GM12878 (cell line): ENCODE data around the gene RALBP1. TPM values are rescaled to one million over a fixed set of nuclear protein-coding genes. Genes with fewer than 3 reads are reported as not detected.

ENCODE experiments used
- ATAC-seq: fragments of 200-7000 bp; cut with Tn5 transposase; 3 replicates; pipeline ENCODE4 v1.9.1; 2020; ENCODE audit warnings: mild to moderate bottlenecking, moderate library complexity
- BruUV-seq: library from RNA; stranded (reverse); fragments of 400-500 nt; replicated peaks from 2 replicates; lab custom pipeline; 2021; lab: Mats Ljungman, UMichigan
- CTCF ChIA-PET: fragments of 300-600 bp; sonication (Branson Sonifier 250); formaldehyde crosslinking; extraction: SDS; loops from one replicate; lab custom pipeline; 2021; ENCODE audit warnings: inconsistent platforms; lab: Yijun Ruan, JAX
- POLR2A ChIA-PET: fragments of 350-600 bp; formaldehyde crosslinking; extraction: SDS; loops from one replicate; lab custom pipeline; 2021; ENCODE audit warnings: inconsistent platforms; lab: Charles Lee
- RAD21 ChIA-PET: fragments of 300-600 bp; sonication (Branson Sonifier 250); formaldehyde crosslinking; loops from one replicate; lab custom pipeline; 2023; ENCODE audit warnings: antibody characterized with exemption; ENCODE audit not compliant: unreplicated experiment; lab: Charles Lee
- SMC1A ChIA-PET: fragments of 300-600 bp; sonication (Branson Sonifier 250); formaldehyde crosslinking; loops from one replicate; lab custom pipeline; 2023; ENCODE audit not compliant: unreplicated experiment, uncharacterized antibody; lab: Charles Lee
- DNase-seq: peaks from one replicate; pipeline ENCODE4 v3.0.0-alpha.2; 2011; ENCODE audit warnings: low read depth, low spot score
- FAIRE-seq: peaks from 3 replicates; lab custom pipeline; 2011; peaks lifted over from hg19 to GRCh38; lab: Jason Lieb, UNC
- H2AFZ ChIP-seq: 2 replicates; pipeline ENCODE4 v1.6.0; 2011; ENCODE audit warnings: low read depth, low read length, control low read depth; ENCODE audit not compliant: control insufficient read depth
- H3K27ac ChIP-seq: 2 replicates; pipeline ENCODE4 v1.5.1; 2011; ENCODE audit warnings: control low read depth; ENCODE audit not compliant: control insufficient read depth, insufficient read depth
- H3K27me3 ChIP-seq, 2 experiments: replicated peaks in 1 of 2; 2 replicates each; pipeline versions ENCODE4 v1.6.0 to v1.6.1; 2011; ENCODE audit warnings: low read length in 1 of 2; ENCODE audit not compliant: control insufficient read depth in 2 of 2, insufficient read depth in 2 of 2
- H3K36me3 ChIP-seq, 2 experiments: 2 replicates each; pipeline ENCODE4 v1.5.1; 2011; ENCODE audit warnings: low read length in 1 of 2; ENCODE audit not compliant: control insufficient read depth in 2 of 2, insufficient read depth in 2 of 2
- H3K4me1 ChIP-seq: 2 replicates; pipeline ENCODE4 v1.6.1; 2011; ENCODE audit warnings: mild to moderate bottlenecking, low read length, moderate library complexity, mixed read lengths; ENCODE audit not compliant: control insufficient read depth, insufficient read depth
- H3K4me2 ChIP-seq: 2 replicates; pipeline ENCODE4 v1.6.0; 2011; ENCODE audit warnings: control low read depth; ENCODE audit not compliant: control insufficient read depth, insufficient read depth
- H3K4me3 ChIP-seq: fragments of 200-600 bp; sonication (generic); 2 replicates; pipeline ENCODE4 v1.5.1; 2016
- H3K79me2 ChIP-seq: 2 replicates; pipeline ENCODE4 v1.6.0; 2011; ENCODE audit warnings: low read length; ENCODE audit not compliant: control insufficient read depth, insufficient read depth
- H3K9ac ChIP-seq: 2 replicates; pipeline ENCODE4 v1.8.0; 2011; ENCODE audit warnings: low read length, control low read depth, mixed read lengths; ENCODE audit not compliant: control insufficient read depth, insufficient read depth
- H3K9me3 ChIP-seq: replicated peaks from 3 replicates; pipeline ENCODE4 v1.5.1; 2011; ENCODE audit warnings: mild to moderate bottlenecking, low read length; ENCODE audit not compliant: control insufficient read depth, insufficient read depth
- H4K20me1 ChIP-seq: 2 replicates; pipeline ENCODE4 v1.6.0; 2011; ENCODE audit not compliant: control insufficient read depth, insufficient read depth
- BACH1 ChIP-seq: fragments of 450-650 bp; IDR thresholded peaks from 2 replicates; pipeline ENCODE4 v1.6.1; 2017; ENCODE audit warnings: mild to moderate bottlenecking, borderline replicate concordance
- CBX3 ChIP-seq: fragments of 200-600 bp; sonication (generic); IDR thresholded peaks from 2 replicates; pipeline ENCODE4 v1.6.1; 2016; ENCODE audit warnings: low read depth, borderline replicate concordance
- ESRRA ChIP-seq: IDR thresholded peaks from 2 replicates; pipeline ENCODE4 v1.6.1; 2012; ENCODE audit warnings: mild to moderate bottlenecking, low read length, improper control_type of control experiment
- FOXM1 ChIP-seq: IDR thresholded peaks from 2 replicates; pipeline ENCODE4 v1.6.1; 2012; ENCODE audit warnings: low read depth, mild to moderate bottlenecking, inconsistent platforms, low read length, moderate library complexity
- TBL1XR1 ChIP-seq: IDR thresholded peaks from 2 replicates; pipeline ENCODE4 v1.6.1; 2012; ENCODE audit warnings: low read depth, low read length, improper control_type of control experiment
- ZNF622 ChIP-seq: fragments of 450-650 bp; IDR thresholded peaks from 2 replicates; pipeline ENCODE4 v1.6.1; 2017; ENCODE audit warnings: mild to moderate bottlenecking, inconsistent platforms
- WGBS: methylation state at CpG from one replicate; pipeline ENCODE4 v1.1.6; 2016; ENCODE audit warnings: low lambda C conversion rate; ENCODE audit not compliant: insufficient replicate concordance, insufficient coverage; ENCODE audit errors: missing lambda C conversion rate; 5-methylcytosine and 5-hydroxymethylcytosine counted together
- in situ Hi-C: fragments of 300-500 bp; cut with MboI; formaldehyde crosslinking; loops from 9 replicates; pipeline ENCODE4 v1.14.3; 2018; ENCODE audit warnings: mixed read lengths
- intact Hi-C: fragments of 100-400 bp; cut with micrococcal nuclease; formaldehyde crosslinking; loops from one replicate; pipeline ENCODE4 v1.14.2; 2022; ENCODE audit not compliant: unreplicated experiment
- polyA plus RNA-seq, 11 experiments: library from polyadenylated mRNA; depleted of rRNA in 4 of 11; unstranded in 6 of 11; stranded (reverse) in 5 of 11; fragments of >200 nt; fragmentation: Nextera tagmentation in 4 of 11; fragmentation: Illumina TruSeq in 1 of 11; extraction: Ambion mirVana in 4 of 11; extraction: Trizol in 1 of 11; gene quantifications; 1 replicate in 1 of 11; 2 replicates in 10 of 11; pipeline versions ENCODE4 v1.2.1 to v1.2.3, GENCODE V29; 2011 to 2016; ENCODE audit warnings: inconsistent platforms in 2 of 11, missing spikeins in 2 of 11, low read depth in 1 of 11
- total RNA-seq, 4 experiments: library from RNA; depleted of rRNA in 3 of 4; stranded (reverse); fragments of >200 nt in 3 of 4; fragmentation: Illumina TruSeq in 1 of 4; extraction: Trizol in 1 of 4; gene quantifications; 2 replicates each; pipeline versions ENCODE4 v1.2.1 to v1.2.3, GENCODE V29; 2013 to 2021
- TF ChIP-seq, protein P1 (sequence below): IDR thresholded peaks from 2 replicates; pipeline ENCODE4 v1.6.1; 2011; ENCODE audit warnings: borderline replicate concordance, low read depth, mild to moderate bottlenecking, moderate library complexity, mixed read lengths, low read length; ENCODE audit not compliant: insufficient read depth; ENCODE audit errors: extremely low read length
- TF ChIP-seq, protein P2 (sequence below): fragments of 450-650 bp; IDR thresholded peaks from 2 replicates; pipeline ENCODE4 v1.6.1; 2017; ENCODE audit warnings: antibody characterized with exemption, mild to moderate bottlenecking, moderate library complexity
- TF ChIP-seq, protein P3 (sequence below): fragments of 450-650 bp; IDR thresholded peaks from 2 replicates; pipeline ENCODE4 v1.6.1; 2018; ENCODE audit warnings: borderline replicate concordance, mild to moderate bottlenecking; ENCODE audit not compliant: partially characterized antibody

Gene RALBP1
- total and polyA plus RNA-seq, 10 of the 15 experiments (the other 5 are each of a cell fraction or from before 2014, with no cell fraction given): 11.2 to 46.9 (median 41.8) TPM

DNA sequence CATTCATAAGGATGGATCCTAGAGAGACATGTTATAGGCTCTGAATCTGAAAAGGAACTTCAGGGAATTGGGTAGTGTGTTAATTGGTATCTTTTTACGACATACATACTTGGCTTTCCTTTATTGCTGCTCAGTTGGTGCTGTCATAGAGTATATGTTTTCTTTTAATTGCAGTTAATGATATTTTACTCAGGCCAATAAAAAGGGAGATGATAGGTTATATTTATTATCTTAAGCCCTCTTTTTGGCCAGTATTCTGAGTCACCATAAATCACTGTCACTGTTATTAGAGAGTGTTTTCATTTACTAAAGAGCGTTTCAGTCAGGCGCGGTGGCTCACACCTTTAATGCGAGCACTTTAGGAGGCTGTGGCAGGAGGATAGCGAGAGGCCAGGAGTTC is 47.6 kb downstream of the RALBP1 start:
- DNase-seq (no peak), ATAC-seq (no peak), FAIRE-seq (no peak)
- BruUV-seq: no TSS peak
- H3K27me3 ChIP-seq: no peaks in the 10 kb centered on the region
- no peaks in the 10 kb centered on the region for H3K79me2 ChIP-seq
- no peak overlapping the region for H3K4me2 ChIP-seq
- H3K4me1 ChIP-seq: no peaks in the 10 kb centered on the region
- in situ Hi-C loops: no loop called here
- TF ChIP-seq, protein P1, sequence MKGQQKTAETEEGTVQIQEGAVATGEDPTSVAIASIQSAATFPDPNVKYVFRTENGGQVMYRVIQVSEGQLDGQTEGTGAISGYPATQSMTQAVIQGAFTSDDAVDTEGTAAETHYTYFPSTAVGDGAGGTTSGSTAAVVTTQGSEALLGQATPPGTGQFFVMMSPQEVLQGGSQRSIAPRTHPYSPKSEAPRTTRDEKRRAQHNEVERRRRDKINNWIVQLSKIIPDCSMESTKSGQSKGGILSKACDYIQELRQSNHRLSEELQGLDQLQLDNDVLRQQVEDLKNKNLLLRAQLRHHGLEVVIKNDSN: no peak
- TF ChIP-seq, protein P2, sequence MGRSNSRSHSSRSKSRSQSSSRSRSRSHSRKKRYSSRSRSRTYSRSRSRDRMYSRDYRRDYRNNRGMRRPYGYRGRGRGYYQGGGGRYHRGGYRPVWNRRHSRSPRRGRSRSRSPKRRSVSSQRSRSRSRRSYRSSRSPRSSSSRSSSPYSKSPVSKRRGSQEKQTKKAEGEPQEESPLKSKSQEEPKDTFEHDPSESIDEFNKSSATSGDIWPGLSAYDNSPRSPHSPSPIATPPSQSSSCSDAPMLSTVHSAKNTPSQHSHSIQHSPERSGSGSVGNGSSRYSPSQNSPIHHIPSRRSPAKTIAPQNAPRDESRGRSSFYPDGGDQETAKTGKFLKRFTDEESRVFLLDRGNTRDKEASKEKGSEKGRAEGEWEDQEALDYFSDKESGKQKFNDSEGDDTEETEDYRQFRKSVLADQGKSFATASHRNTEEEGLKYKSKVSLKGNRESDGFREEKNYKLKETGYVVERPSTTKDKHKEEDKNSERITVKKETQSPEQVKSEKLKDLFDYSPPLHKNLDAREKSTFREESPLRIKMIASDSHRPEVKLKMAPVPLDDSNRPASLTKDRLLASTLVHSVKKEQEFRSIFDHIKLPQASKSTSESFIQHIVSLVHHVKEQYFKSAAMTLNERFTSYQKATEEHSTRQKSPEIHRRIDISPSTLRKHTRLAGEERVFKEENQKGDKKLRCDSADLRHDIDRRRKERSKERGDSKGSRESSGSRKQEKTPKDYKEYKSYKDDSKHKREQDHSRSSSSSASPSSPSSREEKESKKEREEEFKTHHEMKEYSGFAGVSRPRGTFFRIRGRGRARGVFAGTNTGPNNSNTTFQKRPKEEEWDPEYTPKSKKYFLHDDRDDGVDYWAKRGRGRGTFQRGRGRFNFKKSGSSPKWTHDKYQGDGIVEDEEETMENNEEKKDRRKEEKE: no peak
- TF ChIP-seq ZNF622 (no peak), CBX3 (no peak), ESRRA (no peak), TBL1XR1 (no peak), FOXM1 (no peak), BACH1 (no peak)
- TF ChIP-seq, protein P3, sequence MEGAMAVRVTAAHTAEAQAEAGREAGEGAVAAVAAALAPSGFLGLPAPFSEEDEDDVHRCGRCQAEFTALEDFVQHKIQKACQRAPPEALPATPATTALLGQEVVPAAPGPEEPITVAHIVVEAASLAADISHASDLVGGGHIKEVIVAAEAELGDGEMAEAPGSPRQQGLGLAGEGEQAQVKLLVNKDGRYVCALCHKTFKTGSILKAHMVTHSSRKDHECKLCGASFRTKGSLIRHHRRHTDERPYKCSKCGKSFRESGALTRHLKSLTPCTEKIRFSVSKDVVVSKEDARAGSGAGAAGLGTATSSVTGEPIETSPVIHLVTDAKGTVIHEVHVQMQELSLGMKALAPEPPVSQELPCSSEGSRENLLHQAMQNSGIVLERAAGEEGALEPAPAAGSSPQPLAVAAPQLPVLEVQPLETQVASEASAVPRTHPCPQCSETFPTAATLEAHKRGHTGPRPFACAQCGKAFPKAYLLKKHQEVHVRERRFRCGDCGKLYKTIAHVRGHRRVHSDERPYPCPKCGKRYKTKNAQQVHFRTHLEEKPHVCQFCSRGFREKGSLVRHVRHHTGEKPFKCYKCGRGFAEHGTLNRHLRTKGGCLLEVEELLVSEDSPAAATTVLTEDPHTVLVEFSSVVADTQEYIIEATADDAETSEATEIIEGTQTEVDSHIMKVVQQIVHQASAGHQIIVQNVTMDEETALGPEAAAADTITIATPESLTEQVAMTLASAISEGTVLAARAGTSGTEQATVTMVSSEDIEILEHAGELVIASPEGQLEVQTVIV: no peak
- intact Hi-C loops: no loop called here
- H2AFZ ChIP-seq: no peak overlapping the region
- SMC1A ChIA-PET: no interaction called here
- POLR2A ChIA-PET: no interaction called here
- WGBS: 100% methylated on average over 6 of the region's 6 CpGs
- RAD21 ChIA-PET: no interaction called here
- CTCF ChIA-PET: interaction anchor here (0.9 kb wide), 1 partner anchor 376 kb away, joined by 3 read pairs; no protein-coding TSS in a partner anchor
- no peaks in the 10 kb centered on the region for H4K20me1 ChIP-seq
- no peak overlapping the region for H3K27ac ChIP-seq
- no peak overlapping the region for H3K4me3 ChIP-seq
- peaks cover 2 to 8% of the 10 kb centered on the region in 2 experiments; a peak in 3 of 4 replicates for H3K36me3 ChIP-seq
- no peaks in the 10 kb centered on the region for H3K9me3 ChIP-seq
- H3K9ac ChIP-seq: no peak overlapping the region
